Forelimb muscle (tissue), 1 donor: ENCODE results near the gene PTMS. TPM values are rescaled to one million over a fixed set of nuclear protein-coding genes. Genes with fewer than 3 reads are reported as not detected.

Source experiments
- DNase-seq: peaks from one replicate; pipeline ENCODE4 v3.0.0-alpha.2; 2013; ENCODE audit warnings: low read depth
- polyA plus RNA-seq: library from polyadenylated mRNA; unstranded; fragments of 120-200 nt; gene quantifications from one replicate; pipeline ENCODE4 v1.2.1, GENCODE V29; 2013; ENCODE audit not compliant: insufficient read length

PTMS gene
- polyA plus RNA-seq, 1 donor, result 373 TPM

DNA sequence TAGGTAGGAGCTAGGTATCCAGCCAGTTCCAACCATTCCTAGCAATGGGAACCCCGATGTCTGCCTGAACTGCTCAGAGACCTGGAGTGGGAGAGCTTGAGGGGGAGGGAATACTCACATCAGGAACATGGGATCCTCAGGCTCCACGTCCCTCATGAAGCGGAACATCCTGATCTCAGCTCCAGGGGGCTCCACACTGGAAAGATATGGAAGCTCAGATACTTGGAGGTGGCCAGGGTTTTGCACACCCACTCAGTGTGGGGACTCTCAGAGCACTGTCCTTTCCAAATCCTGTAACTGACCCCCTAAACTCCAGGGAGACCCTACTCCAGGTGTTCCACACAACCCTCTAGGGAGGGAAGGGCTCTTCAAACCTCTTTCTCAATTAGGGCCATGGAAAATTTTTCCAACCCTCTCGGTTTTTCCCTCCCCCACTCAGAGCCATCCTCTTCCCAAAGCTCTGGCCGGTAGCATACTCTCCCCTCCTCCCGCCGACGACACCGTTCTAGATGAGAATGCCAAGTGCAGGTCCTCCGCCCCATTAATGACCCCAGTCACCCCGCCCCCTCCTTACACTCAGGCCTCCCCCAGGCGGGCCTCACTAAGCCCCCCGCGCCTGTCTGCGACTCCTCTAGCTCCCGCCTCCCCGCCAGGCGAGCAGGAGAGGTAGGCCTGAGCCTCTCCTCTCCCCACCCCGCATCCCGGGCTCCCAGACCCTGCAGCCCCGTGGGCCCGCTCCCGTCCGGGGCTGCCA, 13.8 kb upstream of the PTMS start:
- DNase-seq, result no peak

DNA sequence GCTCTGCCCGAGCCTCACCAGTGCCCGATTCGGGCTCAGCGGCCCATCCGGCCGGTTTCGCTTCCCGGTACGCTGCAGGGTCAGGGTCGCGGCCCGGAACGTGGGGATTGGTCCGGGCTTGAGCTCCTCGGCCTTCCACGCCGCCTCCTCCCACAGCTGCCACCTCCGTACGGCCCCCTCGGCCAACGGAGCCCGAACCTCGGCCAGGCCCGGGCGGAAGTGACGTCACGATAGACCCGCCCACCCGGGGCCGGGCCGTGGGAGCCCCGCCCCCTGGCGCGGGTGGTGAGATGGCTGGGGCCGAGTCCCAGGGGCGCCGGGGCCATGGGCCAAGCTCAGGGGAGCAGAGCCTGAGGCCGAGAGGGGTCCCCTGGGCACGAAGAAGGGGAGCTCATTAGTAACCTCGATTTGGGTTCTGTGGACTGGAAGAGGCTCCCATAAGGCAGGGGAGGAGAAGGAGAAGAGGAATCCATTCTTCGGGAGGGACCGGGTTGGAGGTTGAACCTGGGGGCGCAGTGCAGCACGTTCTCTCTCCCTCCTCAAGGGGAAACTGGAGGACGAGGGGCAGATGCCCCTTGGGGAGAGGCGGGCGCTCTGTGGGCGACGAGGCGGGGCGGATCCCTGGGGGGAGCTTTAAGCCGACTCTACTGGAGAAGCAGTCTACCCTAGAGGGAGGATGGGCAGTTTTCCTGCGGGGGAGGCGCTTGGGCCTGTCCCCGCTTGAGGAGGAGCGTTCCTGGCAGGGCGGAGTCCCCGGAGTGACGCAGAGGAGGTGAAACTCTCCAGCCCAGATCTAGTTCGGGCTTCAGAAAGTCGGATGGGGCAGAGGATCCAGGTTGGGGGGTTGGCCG, 13.0 kb upstream of the PTMS start, which contains the start of gene MLF2:
TSS of gene MLF2 (minus strand) at position 221 of the 851 bp plus-strand sequence. CDS start 807 bp downstream, outside the sequence.
- DNase-seq, result peak; percentile 96

DNA sequence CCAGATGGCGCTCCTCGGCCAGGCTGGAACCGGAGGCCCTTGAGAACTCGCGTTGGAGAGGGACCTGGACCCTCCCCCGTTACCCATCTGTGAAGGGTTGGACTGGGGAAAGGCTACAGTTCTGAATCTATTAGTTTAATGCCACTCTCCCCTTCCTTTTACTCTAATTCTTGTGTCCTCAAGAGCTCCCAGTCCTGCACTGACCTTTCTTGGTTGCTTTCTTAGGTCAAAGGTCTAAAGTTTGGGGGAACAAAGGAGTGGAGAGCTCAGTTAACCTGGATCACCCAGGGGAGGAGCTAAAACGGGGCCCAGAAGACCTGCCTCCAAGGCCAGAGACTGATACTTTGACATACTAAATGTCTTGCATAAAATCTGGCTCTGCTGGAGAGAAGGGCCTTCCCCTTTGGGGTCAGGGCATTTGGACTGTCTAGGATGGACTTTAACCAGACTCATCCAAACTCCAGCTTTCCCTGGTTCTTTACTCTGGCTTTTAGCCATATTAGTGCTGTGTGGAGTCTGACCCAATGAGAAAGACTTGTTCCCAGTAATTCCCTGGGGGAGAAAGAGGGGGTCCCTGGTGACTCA, 12.3 kb upstream of the PTMS start:
- no peak for DNase-seq

DNA sequence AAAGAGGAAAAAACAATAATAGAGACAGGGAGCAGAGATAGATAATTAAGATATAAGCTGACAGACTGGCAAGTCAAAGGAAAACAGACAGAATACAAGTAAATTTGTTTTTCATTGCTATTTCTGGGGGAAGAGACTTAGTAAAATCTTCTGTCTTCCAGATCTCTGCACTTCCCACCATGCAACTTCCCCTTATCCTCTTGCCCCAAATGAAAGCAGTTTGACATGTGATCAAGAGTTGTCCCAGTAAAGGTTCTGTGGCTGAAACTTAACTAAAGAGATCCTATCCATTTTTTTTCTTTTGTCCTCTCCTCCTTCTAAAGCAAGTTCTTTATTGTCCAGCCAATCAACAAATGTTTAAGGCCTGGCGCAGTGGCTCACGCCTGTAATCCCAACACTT, 11.8 kb upstream of the PTMS start:
- DNase-seq, result no peak

DNA sequence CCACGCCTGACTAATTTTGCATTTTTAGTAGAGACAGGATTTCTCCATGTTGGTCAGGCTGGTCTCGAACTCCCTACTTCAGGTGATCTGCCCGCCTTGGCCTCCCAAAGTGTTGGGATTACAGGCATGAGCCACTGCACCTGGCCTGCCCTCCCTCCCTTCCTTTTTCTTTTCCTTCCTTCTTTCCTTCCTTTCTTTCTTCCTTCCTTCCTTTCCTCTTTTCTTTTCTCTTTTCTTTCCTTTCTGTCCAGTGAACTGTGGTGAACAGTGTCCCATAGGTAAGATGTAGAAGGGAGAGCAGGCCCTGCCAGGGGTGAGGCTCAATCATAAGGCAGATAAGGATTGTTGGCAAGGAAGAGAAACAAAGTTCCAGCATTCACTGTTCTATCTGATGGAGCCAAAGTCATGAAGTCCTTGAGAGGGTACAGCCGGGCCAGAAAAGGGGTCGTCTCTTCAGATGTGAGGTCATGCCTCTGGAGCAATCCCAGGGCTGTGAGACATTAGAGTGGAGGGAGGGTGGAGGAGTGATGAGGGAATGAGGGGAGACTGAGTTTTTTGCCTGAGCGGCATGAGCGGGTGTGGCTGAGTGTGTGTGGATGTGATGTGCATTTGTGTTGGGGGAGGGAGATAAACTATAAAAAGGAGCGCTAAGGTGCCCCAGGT, 9.0 kb upstream of the PTMS start:
- no peak for DNase-seq

DNA sequence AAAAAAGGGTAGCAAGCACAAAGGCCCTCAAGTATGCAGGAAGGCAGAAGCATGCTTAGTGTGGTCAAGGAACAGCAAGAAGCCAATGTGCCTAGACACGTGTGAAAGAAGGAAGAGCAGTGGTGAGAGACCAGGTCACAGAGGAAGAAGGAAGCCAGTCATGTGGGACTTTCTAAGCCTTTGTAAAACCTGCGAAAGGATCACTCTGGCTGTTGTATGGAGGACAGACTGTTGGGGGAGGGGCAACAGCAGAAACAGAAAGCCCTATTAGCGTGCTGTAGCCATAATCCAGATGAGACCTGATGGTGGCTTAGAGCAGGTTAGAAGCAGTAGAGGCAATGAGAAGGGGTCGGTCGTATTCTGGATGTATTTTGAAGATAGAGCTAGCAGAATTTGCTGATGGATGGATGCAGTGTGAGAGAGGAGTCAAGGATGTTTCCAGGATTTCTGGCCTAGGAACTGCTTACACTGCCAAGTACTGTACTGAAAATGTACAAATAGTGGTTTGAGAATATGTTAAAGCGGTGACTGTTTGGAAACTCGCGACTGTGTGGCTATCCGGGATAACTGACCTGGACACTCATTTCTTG, 7.6 kb upstream of the PTMS start:
- no peak for DNase-seq

DNA sequence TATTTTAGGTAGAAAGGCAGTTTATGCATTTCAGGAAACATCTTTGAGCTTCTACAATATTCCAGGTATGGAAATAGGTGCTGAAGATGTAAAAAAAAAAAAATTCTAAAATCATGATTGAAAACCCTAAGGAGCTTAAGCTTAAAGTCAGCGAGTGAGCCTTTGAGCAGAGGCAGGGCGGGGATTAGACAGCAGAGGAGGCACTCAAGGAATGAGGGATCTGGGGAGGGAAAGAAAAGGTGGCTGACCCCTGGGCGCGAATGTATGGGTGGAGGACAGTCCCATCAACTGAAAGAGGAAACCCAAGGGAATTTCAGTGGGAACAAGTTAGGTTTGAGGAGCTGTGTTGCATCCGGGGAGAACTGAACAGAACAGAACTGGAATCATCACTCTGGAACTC, 6.4 kb upstream of the PTMS start:
- DNase-seq, result no peak

DNA sequence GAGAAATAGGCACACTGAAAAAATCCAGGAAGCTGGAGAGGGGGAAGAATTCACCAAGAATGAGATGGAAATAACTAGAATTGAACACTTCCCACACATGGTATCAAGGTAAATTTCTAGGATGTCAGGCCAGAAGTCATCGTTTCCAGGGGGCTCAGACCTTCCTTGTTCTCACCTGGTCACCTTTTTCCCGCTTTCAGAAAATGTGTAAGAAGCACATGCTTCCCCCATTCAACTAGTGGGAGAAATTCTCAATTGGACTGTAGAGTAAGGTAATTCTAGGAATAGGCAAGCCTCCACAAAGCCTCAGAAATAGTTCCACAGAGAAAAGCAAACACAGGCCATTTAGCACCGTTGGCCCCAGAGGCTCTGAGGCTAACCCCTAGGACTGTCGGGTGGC, 2.8 kb upstream of the PTMS start:
- DNase-seq, result no peak

DNA sequence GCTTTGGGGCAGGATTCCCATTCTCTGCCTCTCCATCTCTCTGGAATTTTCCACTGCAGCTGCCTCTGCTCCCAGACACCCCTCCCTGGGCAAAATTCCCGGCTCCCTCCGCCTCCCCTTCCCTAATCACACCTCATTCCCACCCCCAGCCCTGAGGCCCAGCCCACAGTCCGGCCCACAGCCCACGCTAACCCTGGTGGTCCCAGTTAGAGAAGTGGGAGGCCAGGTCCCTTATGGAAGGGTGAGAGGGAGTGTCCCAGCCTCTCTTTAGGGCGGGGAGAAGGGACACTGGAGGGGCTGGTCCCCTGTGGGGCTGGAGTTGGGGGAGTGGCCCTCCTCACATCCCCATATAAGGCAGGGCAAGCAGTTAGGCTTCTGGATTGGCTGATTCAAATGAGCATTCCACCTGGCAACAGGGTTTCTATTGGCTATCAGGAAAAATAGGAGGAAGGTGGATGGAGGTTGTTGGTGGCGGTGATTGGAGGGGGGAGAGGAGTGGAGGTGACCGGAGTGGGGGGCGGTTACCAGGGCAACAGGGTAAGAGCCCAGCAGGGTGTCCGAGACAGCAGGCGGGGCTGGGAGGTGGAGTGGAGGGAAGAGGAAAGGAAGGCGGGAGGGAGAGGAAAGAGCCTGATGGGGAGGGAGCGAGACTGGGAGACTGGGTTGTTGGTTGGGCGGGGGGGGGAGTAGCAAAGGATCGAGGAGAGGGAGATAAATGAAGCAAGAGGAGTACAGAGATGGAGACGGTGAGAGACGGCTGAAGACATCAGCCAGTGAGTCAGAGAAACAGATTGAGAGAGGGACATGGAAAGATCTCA, 1.9 kb upstream of the PTMS start:
- peak; percentile 97 for DNase-seq

DNA sequence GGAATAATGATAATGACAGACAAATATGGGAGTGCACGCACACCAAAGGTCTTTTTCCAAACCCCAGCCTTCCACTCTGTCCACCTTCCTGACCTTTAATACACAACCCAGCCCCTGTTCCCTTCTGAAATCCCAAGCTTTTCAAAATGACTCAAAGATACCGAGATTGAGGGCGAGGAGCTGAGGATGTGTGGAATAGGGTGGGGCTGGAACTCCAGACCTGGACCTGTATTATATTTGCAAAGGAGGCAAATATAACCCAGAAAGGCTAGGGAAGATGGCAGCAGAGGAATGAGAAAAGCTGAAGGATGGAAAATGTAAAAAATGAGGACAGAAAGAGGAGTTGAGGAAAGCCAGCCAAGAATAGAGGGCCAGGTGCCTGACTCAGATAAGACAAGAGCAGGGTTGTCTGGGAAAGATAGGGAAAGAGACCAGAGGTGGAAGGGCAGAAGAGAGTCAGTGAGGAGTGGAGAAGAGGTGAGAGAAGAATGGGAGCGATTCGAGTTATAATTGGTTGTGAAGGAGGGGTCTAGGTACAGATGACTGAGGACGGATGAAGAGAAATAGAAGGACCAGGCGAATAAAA, 1.0 kb upstream of the PTMS start:
- no peak for DNase-seq

DNA sequence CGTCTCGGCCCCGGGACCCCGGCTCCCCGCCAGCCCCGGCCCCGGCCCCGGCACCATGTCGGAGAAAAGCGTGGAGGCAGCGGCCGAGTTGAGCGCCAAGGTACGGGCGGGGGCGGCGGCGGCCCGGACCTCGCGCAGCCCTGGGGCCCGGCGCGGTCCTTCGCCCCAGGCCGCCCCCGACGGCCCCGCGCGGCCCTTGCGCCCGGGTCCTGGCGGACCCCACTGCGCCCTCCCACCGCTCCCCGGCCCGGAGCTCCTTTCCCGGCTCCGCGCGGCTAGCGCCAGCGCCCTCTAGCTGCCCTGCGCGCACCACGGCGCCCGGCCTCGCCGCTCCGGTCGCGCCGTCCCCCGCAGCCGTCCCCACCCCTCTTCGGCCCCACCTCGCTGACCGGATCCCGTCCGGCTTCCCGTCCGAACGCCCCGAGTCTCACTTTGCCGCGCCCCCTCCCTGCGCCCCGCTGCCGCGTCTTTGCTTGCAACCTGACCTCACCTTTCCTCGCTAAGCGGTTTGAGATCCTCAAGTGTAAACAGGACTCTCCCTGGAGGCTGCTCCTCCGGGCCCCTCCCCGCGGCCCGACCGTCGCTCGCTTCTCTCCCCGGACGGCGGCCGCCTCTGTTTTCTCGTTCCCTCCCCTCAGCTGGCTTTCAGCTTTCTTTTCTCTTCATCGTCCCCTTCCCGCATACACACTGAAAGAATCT, 637 bp downstream of the PTMS start:
- DNase-seq, result peak; percentile 59

DNA sequence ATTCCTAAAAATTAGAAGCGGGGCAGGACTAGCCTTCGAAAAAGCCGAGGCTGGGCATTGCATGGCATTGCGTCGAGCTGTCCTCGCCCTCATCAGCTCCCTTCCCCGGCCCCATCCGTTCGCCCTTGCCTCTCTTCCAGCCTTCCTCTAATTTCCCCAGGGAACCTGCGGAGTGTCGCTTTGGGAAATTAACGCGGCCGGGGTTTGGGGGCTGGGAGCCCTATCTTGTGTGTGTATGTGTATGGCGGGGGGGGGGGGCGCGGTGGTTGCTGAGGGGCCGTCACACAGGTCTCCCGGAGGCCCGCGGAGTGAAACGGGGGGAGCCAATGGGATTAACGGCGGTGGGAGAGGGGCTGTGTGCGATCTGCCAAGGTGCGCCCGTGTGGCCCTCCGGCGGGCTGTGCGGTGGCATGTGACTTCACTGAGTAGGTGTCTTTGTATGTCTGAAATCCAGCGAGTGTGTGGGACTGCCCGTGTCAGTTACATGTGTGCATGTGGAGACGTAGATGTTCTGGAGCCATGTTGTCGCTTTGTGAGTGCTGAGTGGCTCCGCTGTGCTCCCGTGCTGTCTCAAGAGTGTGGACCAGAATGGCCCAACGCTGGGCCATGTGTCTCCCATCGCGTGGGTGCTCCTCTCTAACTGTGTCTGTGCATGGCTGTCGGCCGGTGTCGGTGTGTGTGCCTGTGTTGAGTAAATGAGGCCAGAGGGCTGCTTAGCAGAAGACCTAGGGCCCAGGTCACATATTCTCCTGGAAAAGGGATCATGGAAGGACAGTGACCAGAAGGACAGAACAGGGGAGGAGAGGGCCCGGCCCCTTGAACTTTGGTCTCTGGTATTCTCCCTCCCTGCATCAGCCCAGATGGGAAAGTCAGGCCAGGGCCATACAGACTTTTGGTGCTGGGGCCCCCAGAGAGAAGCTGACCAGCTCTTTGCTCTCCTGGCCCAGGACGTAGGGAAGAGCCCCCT, 1.5 kb downstream of the PTMS start:
- no peak for DNase-seq

DNA sequence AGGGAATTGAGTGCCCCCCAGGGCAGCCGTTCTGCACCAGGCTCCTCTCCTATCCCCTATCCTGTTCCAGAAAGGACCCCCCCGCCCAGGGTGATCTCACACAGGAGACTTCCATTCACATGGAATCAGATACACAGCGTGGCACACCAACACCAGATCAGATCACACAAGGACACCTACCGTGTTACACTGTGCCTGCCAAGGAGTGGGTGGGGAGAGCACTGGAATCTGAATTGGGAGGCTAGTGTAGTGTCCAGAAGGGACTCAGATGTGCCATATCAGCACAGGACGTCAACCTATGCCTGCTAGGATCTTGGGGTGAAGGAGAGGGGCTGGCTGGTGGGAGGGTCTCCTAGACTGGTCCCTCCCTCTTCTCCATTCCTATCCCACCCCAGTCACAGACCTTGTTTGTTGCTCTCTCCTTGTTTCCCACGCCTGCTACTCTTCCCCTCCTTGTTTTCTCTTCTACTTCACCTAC, 2.3 kb downstream of the PTMS start:
- DNase-seq, result no peak

DNA sequence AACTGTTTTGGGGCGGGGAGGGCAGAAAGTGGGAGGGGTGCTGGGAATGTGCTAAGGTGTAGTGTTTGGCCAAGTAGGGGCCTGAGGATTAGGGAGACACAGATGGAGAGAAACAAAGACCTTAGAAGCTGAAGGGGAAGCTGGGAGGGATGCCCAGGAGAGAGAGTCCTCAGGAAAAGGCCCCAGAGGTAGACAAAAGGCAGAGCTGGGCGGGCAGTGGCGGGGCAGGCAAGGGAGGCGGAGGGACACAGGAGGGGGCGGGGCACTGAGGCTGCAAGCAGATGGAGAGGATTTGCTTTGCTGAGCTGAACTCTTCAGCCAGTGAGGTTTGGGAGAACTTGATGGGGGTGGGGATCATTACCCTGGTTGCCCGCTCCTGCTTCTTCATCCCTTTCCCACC, 2.8 kb downstream of the PTMS start:
- DNase-seq, result no peak

DNA sequence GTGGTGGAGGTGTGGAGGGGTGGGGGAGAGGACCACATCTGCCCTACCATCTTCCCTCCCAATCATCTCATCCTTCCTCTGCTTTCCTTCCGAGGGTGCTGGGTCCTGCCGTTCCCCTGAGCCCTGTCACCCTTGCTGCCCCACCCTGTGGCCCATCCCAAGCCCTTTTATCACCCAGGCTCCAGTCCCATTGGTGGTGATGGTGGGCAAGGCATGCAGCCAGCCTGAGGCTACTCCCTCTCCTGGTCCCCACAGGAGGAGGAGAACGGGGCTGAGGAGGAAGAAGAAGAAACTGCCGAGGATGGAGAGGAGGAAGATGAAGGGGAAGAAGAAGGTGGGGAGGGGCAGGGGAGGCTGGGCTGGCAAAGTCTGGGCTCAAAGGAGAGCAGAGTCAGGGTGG, 3.5 kb downstream of the PTMS start:
- no peak for DNase-seq

DNA sequence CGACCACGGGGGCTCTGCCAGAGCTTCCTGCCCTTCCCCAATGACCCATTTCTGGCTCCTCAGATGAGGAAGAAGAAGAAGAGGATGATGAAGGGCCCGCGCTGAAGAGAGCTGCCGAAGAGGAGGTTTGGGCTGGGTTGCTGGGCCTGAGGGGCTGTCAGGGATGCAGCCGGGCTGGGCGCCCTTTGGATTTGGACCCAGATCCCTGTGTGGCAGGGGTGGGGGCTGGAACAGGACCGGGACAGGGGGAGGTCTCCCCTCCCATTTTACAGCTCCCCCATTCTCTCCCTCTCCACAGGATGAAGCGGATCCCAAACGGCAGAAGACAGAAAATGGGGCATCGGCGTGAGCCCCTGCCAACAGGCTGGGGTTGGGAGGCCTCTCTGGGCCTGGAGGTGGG, 3.9 kb downstream of the PTMS start:
- no peak for DNase-seq

DNA sequence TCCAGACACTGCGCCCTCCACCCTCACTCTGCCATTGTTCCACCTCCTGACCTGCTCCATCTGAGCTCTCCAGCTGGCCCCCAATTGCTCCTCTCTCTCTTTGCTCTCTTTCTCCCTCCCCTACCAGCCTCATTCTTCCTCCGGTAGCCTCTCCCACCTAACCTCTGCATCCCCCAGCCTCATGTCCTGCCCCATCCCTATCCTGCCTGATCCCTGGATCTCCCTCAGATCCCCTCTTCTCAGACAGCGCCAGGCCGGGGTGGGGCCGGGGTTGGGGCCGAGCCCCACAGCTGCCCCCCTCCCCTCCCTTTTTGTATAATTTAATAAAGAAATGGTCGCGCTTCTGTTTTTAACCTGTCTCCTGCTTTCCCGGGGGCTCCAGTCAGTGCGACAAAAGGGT, 4.4 kb downstream of the PTMS start:
- DNase-seq, result no peak

DNA sequence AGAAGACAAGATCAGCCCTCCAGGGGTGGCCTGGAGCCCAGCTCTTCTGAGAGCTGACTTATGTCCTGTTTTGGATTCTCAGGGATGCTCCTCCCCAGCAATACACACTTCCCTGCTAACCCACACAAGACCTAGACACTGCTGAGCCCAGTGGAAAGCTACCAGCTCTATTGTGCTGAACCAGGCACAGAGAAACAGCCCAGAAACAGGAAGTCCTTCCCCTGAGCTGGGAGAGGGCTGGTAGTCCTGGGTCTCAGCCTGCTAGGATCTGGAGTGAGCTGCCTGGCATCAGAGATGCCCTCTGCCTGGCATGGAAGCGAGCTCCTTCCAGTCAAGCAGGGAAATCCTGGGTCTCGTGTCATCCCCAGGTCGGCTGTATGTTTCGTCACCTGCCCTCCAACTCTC, 4.9 kb downstream of the PTMS start:
- DNase-seq, result no peak
